HK-2 (cell line): Measurements from ENCODE around the gene FXR2.
A peak's percentile ranks its signal among the peaks of the same experiment; 100 is the strongest.

Source experiments
- DNase-seq: peaks from one replicate; pipeline ENCODE4 v3.0.0-alpha.2; 2018; ENCODE audit not compliant: unreplicated experiment

Gene FXR2

DNA sequence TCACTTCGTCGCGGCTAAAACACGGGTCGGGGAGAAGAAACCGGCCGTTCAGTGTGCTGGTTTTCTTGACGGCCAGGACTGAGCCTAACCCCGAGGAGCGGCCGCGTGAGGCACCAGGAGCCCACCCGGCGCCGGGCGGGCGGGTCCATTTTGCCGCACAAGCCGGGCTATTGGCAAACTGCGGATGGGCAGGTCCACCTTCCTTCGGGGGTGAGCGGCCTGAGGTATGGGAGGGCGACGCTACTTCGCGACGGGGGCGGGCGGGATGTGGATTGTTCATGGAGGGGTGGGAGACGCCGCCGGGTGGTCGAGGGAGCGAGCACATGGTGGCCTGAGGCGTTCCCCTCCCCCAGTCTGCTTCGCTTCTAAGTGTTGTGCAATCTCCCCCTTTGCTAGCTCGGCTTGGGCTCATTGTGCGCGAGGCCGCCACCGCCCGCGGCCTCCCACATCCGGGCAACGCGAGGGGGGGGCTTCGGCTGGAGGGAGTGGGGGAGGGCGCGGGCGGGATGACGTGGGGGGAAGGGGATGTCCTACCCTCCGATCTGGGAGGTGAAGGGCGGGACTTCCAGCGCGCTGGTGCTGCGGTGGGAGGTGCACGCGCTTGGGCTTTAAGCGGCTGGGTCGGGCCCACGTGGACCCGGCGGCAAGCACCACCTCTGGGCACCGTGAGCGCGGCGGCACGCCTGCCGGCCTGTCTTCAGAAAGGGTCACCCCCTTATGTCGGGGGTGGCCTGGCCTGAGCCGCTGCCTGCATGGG, 41.2 kb downstream of the FXR2 start:
- peak; percentile 87 for DNase-seq

DNA sequence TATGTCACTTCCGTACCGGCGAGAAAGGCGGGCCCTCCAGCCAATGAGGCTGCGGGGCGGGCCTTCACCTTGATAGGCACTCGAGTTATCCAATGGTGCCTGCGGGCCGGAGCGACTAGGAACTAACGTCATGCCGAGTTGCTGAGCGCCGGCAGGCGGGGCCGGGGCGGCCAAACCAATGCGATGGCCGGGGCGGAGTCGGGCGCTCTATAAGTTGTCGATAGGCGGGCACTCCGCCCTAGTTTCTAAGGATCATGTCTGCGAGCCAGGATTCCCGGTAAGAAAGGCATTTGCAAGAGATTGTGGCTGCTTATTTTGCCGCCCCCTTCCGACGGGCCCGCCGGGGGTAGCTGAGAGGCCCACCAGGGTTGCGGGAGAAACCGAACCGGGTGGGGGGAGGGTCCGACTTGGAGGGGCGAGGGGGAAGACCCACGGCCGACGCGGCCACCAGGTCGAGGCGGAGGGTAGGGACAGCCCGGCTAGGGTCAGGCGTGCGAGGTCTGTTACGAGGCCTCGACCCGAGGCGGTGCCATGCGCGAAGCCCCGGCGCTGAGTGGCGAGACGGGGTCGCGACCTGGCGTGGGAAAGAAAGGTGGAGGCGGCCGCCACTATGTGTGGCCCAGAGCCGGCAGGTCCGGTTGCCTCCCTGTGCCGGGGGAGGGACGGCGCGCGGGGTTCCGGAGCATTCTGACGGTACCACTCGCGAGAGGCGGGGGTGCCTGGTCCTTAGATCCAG, 41.9 kb downstream of the FXR2 start:
- peak; percentile 100 for DNase-seq

DNA sequence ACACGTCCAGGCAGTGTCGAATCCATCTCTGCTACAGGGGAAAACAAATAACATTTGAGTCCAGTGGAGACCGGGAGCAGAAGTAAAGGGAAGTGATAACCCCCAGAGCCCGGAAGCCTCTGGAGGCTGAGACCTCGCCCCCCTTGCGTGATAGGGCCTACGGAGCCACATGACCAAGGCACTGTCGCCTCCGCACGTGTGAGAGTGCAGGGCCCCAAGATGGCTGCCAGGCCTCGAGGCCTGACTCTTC, 42.4 kb downstream of the FXR2 start:
- DNase-seq: no peak

DNA sequence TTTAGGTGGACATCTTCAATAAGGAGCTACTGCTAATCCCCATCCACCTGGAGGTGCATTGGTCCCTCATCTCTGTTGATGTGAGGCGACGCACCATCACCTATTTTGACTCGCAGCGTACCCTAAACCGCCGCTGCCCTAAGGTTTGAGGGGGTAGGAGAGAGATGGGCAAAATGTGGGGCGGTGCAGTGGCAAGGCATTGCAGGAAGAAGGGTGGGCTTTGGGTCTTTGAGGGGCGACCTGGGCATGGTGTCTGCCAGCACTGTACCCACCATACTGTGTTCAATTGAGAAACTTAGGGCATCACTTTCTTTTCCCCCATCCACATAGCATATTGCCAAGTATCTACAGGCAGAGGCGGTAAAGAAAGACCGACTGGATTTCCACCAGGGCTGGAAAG, 44.3 kb downstream of the FXR2 start:
- DNase-seq: no peak

DNA sequence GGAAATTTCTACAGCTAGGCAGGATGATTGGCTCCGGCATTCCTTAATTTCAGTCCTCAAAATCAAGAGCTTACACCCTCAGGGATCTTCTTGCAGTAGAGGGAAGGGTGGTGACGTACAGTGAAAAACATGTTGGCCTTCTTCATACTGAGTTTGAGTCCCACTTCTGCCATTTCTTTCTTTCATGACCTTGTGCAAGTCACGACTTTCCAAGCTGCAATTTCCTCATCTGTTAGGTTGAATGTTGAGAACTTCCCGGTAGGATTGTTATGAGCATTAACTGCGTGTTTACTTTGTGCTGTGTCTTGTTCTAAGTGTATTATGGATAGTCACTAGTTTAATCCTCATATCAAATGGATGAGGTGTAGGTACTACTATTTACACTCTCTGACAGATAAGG, 45.1 kb downstream of the FXR2 start:
- DNase-seq: no peak

DNA sequence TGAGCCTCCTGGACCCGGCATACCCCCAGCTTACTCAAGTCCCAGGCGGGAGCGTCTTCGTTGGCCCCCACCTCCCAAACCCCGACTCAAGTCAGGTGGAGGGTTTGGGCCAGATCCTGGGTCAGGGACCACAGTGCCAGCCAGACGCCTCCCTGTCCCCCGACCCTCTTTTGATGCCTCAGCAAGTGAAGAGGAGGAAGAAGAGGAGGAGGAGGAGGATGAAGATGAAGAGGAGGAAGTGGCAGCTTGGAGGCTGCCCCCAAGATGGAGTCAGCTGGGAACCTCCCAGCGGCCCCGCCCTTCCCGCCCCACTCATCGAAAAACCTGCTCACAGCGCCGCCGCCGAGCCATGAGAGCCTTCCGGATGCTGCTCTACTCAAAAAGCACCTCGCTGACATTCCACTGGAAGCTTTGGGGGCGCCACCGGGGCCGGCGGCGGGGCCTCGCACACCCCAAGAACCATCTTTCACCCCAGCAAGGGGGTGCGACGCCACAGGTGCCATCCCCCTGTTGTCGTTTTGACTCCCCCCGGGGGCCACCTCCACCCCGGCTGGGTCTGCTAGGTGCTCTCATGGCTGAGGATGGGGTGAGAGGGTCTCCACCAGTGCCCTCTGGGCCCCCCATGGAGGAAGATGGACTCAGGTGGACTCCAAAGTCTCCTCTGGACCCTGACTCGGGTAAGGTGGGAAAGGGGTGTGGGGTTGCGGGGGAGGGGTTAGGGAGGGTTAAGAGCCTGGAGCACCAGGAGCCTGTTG, 51.4 kb downstream of the FXR2 start:
- DNase-seq: no peak

DNA sequence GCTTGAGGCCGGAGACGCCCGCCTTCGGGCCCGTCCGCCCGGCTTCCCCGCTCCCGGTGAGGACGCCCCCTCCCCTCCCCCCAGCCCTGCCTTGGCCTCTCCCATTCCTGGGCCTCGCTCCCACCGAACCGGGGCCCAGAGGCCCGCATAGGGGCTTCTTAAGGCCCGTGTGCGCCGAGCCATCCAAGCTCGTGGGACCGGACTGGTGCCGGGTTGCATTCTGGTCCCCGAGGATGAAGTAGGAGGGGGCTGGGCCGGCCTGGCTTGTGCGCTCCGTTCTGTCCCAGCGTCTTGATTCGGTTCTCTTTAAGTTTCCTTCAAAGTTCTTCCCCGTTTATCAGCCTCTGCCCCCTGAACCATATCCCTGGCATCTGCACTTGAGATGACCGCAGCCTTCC, 52.5 kb downstream of the FXR2 start:
- no peak for DNase-seq

DNA sequence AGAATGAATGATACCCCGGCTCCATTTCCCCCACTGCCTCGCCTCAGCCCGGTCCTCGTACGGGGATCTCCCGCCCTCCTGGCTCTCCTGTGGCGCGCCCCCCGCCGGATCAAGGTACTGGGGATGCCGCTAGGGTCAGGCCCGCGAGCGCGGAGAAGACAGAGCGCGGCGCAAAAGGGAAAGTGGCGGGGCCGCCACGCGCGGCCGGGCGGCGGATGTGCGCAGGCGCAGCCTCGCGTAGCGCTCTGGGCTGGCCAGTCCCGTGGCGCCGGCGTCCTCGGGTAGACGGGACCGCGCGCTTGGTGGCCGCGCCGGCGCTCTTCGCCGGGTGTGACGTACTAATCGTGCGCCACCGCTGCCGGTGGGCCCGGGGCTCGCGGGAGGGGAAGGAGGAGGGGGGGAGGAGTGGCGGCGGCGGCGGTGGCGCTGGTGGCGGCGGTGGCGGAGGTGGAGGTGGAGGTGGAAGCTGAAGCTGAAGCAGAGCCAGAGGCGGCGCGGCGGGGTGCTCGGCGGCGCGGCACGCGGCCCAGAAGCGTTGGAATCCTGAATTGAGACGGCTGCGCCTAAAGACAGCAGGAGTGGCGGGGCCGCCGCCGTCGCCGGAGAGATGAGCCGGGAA, 53.0 kb downstream of the FXR2 start, which contains the start of gene SENP3:
SENP3 (plus strand) TSS at position 331 of the 619 bp plus-strand sequence. CDS start 1,158 bp downstream, outside the sequence.
- peak; percentile 85 for DNase-seq

DNA sequence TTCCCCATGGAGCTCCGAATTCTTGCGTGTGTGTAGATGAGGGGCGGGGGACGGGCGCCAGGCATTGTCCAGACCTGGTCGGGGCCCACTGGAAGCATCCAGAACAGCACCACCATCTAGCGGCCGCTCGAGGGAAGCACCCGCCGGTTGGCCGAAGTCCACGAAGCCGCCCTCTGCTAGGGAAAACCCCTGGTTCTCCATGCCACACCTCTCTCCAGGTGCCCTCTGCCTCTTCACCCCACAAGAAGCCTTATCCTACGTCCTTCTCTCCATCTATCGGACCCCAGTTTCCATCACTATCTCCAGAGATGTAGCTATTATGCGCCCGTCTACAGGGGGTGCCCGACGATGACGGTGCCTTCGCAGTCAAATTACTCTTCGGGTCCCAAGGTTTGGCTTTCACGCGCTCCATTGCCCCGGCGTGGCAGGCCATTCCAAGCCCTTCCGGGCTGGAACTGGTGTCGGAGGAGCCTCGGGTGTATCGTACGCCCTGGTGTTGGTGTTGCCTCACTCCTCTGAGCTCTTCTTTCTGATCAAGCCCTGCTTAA, 53.6 kb downstream of the FXR2 start:
- peak; percentile 89 for DNase-seq

DNA sequence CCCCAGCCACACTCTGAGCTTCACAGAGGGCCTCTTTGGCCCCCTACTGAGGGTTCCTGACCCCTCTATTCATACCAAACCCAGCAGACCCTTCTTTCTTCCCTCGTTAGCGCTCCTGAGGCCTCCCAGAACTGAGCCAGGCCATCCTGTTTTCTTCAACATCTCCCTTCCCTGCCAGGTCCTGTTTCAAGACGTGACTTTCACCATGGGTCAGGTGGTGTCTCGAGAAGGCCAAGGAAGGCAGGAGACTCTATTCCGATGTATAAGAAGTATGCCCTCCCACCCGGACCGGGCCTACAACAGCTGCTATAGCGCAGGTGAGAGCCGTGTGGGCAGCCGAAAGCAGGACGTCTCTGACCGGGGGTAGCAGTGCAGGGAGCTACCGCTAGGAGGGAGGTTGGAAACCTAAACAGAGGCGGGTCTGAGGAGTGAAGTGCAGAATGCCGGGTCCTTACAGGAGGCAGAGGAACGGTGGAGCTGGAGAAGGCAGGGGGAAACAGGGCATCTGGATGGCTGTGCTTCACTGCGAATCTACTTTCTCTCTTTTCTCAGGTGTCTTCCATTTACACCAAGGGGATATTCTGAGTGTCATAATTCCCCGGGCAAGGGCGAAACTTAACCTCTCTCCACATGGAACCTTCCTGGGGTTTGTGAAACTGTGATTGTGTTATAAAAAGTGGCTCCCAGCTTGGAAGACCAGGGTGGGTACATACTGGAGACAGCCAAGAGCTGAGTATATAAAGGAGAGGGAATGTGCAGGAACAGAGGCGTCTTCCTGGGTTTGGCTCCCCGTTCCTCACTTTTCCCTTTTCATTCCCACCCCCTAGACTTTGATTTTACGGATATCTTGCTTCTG, 54.3 kb downstream of the FXR2 start:
- DNase-seq: no peak

DNA sequence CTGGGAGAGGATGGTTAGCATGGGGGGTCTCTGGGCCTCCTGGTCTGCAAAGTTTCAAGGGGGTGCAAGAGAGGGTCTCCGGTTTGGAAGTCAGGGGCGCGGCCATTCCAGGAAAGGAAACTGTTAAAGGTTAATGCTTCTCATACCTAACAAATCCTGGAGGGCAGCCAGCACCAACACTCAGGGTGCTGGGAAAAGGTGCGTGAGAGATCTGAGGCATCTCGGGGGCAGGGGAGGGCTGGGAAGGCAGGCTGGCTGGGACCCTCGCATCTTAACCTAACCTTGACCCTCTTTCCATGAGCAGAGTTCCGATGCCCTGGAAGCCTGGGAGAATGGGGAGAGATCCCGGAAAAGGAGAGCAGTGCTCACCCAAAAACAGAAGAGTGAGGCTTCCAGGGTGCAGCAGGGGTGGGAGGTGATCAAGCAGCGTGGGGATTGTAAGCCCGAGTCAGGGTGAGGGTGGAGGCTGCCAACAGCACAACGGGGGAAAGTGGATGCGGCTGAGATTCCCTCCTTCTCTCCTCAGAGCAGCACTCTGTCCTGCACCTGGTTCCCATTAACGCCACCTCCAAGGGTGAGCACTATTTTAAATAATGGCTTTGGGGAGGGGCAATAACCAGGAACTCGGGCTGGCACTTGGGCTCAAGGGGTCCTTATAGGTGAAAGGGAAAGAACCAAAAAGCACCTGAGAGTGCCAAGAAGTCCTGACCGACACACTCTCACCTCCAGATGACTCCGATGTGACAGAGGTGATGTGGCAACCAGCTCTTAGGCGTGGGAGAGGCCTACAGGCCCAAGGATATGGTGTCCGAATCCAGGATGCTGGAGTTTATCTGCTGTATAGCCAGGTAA, 55.2 kb downstream of the FXR2 start:
- no peak for DNase-seq

DNA sequence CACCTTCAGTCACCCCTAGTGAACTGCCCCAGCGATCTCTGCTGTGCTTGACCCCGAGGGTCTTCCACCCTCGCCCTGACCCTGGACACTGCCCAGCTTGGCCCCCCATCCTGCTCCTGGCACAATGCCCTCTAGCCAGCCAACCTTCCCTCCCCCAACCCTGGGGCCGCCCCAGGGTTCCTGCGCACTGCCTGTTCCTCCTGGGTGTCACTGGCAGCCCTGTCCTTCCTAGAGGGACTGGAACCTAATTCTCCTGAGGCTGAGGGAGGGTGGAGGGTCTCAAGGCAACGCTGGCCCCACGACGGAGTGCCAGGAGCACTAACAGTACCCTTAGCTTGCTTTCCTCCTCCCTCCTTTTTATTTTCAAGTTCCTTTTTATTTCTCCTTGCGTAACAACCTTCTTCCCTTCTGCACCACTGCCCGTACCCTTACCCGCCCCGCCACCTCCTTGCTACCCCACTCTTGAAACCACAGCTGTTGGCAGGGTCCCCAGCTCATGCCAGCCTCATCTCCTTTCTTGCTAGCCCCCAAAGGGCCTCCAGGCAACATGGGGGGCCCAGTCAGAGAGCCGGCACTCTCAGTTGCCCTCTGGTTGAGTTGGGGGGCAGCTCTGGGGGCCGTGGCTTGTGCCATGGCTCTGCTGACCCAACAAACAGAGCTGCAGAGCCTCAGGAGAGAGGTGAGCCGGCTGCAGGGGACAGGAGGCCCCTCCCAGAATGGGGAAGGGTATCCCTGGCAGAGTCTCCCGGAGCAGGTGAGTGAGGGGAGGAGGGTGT, 56.0 kb downstream of the FXR2 start, which contains the start of gene TNFSF13:
TNFSF13 (plus strand) TSS at position 207 of the 776 bp plus-strand sequence; CDS start at position 497, 290 bp downstream.
- DNase-seq: no peak

DNA sequence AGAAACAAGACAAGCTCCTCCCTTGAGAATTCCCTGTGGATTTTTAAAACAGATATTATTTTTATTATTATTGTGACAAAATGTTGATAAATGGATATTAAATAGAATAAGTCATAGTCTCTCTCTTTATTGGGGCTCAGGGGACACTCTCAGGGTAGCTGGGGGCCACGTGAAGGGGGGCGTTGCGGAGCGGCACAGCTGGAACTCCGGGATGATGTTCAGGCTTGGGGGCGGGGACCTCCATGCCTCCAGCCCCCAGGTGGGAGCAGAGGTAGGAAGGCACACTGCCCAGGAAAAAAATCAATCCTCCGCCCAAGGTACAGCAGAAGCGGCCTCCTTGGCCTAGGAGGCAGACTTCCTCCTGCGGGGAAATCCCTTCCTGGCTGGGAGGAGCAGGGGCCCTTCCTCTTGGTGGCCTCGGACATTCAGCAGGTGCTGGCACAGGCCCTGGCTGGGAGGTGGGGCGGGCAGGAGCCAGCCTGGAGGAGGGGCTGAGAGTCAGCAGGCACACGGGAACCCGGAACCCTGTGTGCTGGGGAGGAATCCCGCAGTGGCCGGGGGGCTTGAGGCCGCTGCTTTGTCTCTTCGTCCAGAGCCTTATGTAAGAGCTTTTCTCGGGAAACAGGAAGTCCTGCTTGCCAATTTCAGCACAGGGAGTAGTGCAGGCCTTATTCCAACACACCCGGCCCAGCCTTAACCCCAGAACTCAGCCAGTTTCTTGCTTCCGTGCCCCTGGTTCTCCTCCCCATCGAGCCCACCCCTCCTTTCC, 56.7 kb downstream of the FXR2 start:
- peak; percentile 89 for DNase-seq

DNA sequence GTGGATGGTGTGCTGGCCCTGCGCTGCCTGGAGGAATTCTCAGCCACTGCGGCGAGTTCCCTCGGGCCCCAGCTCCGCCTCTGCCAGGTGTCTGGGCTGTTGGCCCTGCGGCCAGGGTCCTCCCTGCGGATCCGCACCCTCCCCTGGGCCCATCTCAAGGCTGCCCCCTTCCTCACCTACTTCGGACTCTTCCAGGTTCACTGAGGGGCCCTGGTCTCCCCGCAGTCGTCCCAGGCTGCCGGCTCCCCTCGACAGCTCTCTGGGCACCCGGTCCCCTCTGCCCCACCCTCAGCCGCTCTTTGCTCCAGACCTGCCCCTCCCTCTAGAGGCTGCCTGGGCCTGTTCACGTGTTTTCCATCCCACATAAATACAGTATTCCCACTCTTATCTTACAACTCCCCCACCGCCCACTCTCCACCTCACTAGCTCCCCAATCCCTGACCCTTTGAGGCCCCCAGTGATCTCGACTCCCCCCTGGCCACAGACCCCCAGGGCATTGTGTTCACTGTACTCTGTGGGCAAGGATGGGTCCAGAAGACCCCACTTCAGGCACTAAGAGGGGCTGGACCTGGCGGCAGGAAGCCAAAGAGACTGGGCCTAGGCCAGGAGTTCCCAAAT, 57.4 kb downstream of the FXR2 start:
- no peak for DNase-seq

DNA sequence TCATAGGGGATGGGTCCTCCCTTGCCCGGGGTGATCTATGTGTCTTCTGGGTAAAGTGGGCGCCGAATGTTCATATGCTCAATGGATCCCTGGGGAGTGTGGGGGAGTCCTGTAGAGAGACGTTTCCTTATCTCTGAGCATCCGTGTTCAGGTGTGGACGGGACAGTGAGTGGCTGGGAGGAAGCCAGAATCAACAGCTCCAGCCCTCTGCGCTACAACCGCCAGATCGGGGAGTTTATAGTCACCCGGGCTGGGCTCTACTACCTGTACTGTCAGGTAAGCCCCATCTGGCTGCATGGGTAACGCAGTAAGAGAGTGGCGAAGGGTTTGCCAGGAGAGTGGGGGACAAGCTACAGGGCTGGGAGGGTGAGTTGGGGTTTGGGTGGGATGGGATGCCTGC, 58.1 kb downstream of the FXR2 start:
- DNase-seq: no peak

DNA sequence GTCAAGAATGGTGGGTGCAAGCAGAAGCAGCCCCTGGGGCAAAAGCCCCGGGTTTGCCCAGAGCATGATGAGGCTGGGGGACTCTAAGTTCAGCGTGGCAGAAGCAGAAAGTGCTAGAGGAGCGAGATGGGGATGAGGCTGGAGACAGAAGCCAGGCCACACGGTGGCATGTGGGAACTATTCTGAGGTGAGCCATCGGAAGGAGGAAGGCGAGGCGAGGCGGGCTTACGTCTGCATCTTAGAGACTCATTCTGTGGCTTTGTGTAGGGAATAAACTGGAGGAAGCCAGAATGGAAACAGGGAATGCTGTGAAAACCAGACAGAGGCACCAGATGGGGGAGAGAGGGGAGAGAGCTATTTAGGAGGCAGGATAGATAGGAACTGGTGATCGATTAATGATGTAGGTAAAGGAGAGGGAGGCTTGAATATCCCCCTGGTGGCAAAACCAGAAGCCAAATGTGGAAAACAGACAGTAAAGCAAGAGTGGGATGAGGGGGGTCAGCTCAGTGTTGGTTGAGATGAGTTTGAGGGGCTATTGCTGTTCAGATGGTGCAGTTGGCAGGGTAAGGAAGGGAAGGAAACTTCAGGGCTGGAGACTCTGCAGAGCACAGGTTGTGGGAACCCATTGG, 59.3 kb downstream of the FXR2 start:
- no peak for DNase-seq

DNA sequence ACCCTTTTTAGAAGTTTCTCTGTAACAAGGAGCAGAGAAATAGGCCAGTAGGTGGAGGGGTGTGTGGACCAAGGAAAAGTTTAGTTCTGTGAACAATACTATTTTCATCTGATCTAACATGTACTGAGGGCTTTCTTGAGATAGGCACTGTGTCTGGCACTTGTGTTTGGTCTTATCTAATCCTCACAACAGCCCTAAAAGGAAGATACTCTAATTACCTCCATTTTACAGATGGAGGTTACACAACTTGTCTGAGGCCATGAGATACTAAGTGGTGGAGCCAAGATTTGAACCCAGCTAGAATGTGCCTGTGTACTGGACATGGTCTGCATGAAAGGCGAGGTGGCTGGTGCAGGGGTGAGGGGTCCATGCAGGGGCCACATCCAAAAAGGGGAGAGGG, 61.3 kb downstream of the FXR2 start:
- DNase-seq: no peak

DNA sequence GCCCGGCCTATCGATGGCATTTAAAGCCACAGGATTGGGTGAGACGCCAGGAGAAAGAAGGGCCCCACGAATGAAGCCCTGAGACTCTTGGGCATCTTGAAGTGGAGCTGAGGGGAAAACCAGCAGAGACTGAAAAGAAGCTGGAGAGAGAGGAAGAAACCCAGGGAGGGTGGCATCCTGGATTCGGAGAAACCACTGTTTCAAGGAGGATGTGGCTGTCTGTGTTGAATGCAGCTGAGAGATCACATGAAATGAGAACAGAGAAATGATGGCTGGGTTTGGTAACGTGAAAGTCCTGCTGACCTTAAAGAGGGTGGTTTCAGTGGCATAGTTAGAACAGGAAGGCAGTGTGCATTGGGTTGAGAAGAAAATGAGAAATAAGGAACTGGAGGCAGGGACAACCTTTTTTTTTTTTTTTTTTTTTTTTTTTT, 62.1 kb downstream of the FXR2 start:
- DNase-seq: no peak
